ENCODE results near the gene ANKS1A.
"Not testable (repeated sequence)": the region's sequence is repeated elsewhere in the genome, so short reads cannot be mapped to it uniquely, and the experiment has no call there.

Gene ANKS1A

GRCh38 chr6:34867484-34867883 is 21.6 kb upstream of the ANKS1A start:
- Mint-ChIP-seq H3K4me3 (no peak overlapping the region), H3K27me3 (ENCODE audit: low read depth) (no peaks in the 10 kb centered on the region), H3K9me3 (no peaks in the 10 kb centered on the region), H3K27ac (no peak overlapping the region), H3K36me3 (ENCODE audit: low read depth) (peaks cover 12% of the 10 kb centered on the region), H3K4me1 (ENCODE audit: low read depth) (peaks cover 3% of the 10 kb centered on the region)
- DNase-seq (ENCODE audit: low spot score) = no peak

- Mint-ChIP-seq H3K27me3 (ENCODE audit: low read depth) (no peaks in the 10 kb centered on the region), H3K27ac (no peak overlapping the region), H3K36me3 (ENCODE audit: low read depth) (peaks cover 15% of the 10 kb centered on the region), H3K9me3 (no peaks in the 10 kb centered on the region), H3K4me3 (no peak overlapping the region), H3K4me1 (ENCODE audit: low read depth) (no peaks in the 10 kb centered on the region)
- DNase-seq (ENCODE audit: low spot score) = no peak
Observed at GRCh38 chr6:34871853-34872252, 17.2 kb upstream of the ANKS1A start.

GRCh38 chr6:34872332-34872731 is 16.7 kb upstream of the ANKS1A start:
- H3K27me3 Mint-ChIP-seq (ENCODE audit: low read depth) = no peaks in the 10 kb centered on the region
- no peak overlapping the region for H3K27ac Mint-ChIP-seq
- no peak for DNase-seq (ENCODE audit: low spot score)
- H3K4me1 Mint-ChIP-seq (ENCODE audit: low read depth) = no peaks in the 10 kb centered on the region
- H3K4me3 Mint-ChIP-seq = no peak overlapping the region
- no peaks in the 10 kb centered on the region for H3K9me3 Mint-ChIP-seq
- H3K36me3 Mint-ChIP-seq (ENCODE audit: low read depth) = peaks cover 16% of the 10 kb centered on the region

GRCh38 chr6:34875292-34876213 is 13.5 kb upstream of the ANKS1A start:
- Mint-ChIP-seq H3K9me3 (no peaks in the 10 kb centered on the region), H3K27ac (no peak overlapping the region), H3K27me3 (ENCODE audit: low read depth) (no peaks in the 10 kb centered on the region), H3K4me3 (no peak overlapping the region), H3K36me3 (ENCODE audit: low read depth) (peaks cover 28% of the 10 kb centered on the region), H3K4me1 (ENCODE audit: low read depth) (peaks cover 1% of the 10 kb centered on the region)
- no peak for DNase-seq (ENCODE audit: low spot score)

GRCh38 chr6:34876472-34876871 is 12.6 kb upstream of the ANKS1A start:
- Mint-ChIP-seq H3K27ac (no peak overlapping the region), H3K4me3 (no peak overlapping the region), H3K9me3 (no peaks in the 10 kb centered on the region), H3K4me1 (ENCODE audit: low read depth) (peaks cover 1% of the 10 kb centered on the region), H3K27me3 (ENCODE audit: low read depth) (no peaks in the 10 kb centered on the region), H3K36me3 (ENCODE audit: low read depth) (peaks cover 27% of the 10 kb centered on the region)
- no peak for DNase-seq (ENCODE audit: low spot score)

GRCh38 chr6:34877259-34877658 is 11.8 kb upstream of the ANKS1A start:
- Mint-ChIP-seq H3K27ac (no peak overlapping the region), H3K9me3 (no peaks in the 10 kb centered on the region), H3K4me1 (ENCODE audit: low read depth) (peaks cover 1% of the 10 kb centered on the region), H3K27me3 (ENCODE audit: low read depth) (no peaks in the 10 kb centered on the region), H3K36me3 (ENCODE audit: low read depth) (peaks cover 23% of the 10 kb centered on the region), H3K4me3 (no peak overlapping the region)
- DNase-seq (ENCODE audit: low spot score) = no peak

GRCh38 chr6:34877869-34878485 is 11.1 kb upstream of the ANKS1A start:
- no peak overlapping the region for H3K4me3 Mint-ChIP-seq
- H3K9me3 Mint-ChIP-seq = no peaks in the 10 kb centered on the region
- H3K27ac Mint-ChIP-seq = no peak overlapping the region
- peaks cover 23% of the 10 kb centered on the region for H3K36me3 Mint-ChIP-seq (ENCODE audit: low read depth)
- H3K27me3 Mint-ChIP-seq (ENCODE audit: low read depth) = no peaks in the 10 kb centered on the region
- peaks cover 1% of the 10 kb centered on the region for H3K4me1 Mint-ChIP-seq (ENCODE audit: low read depth)
- no peak for DNase-seq (ENCODE audit: low spot score)

- Mint-ChIP-seq H3K36me3 (ENCODE audit: low read depth) (peaks cover 29% of the 10 kb centered on the region), H3K4me1 (ENCODE audit: low read depth) (peaks cover 14% of the 10 kb centered on the region)
- not testable (repeated sequence) for H3K4me3 Mint-ChIP-seq; H3K27me3 Mint-ChIP-seq (ENCODE audit: low read depth); H3K9me3 Mint-ChIP-seq; DNase-seq (ENCODE audit: low spot score); H3K27ac Mint-ChIP-seq
Observed at GRCh38 chr6:34884073-34884472, 5.0 kb upstream of the ANKS1A start.

GRCh38 chr6:34884996-34885395 is 4.1 kb upstream of the ANKS1A start:
- H3K9me3 Mint-ChIP-seq = no peaks in the 10 kb centered on the region
- H3K36me3 Mint-ChIP-seq (ENCODE audit: low read depth) = peaks cover 23% of the 10 kb centered on the region
- DNase-seq (ENCODE audit: low spot score) = no peak
- H3K4me3 Mint-ChIP-seq = peak overlapping the region; percentile 17
- H3K4me1 Mint-ChIP-seq (ENCODE audit: low read depth) = peaks cover 17% of the 10 kb centered on the region
- H3K27ac Mint-ChIP-seq = peak overlapping the region; percentile 17
- peaks cover 2% of the 10 kb centered on the region for H3K27me3 Mint-ChIP-seq (ENCODE audit: low read depth)

- not testable (repeated sequence) for DNase-seq (ENCODE audit: low spot score); H3K27me3 Mint-ChIP-seq (ENCODE audit: low read depth); H3K9me3 Mint-ChIP-seq
- H3K27ac Mint-ChIP-seq = peak overlapping the region; percentile 26
- peak overlapping the region; percentile 17 for H3K4me3 Mint-ChIP-seq
- peaks cover 21% of the 10 kb centered on the region for H3K36me3 Mint-ChIP-seq (ENCODE audit: low read depth)
- H3K4me1 Mint-ChIP-seq (ENCODE audit: low read depth) = peaks cover 21% of the 10 kb centered on the region
Observed at GRCh38 chr6:34885837-34886236, 3.2 kb upstream of the ANKS1A start.

GRCh38 chr6:34887753-34888513 is 1.1 kb upstream of the ANKS1A start, which contains the start of gene TAF11:
Gene TAF11 (minus strand): TSS chr6:34888042. CDS start chr6:34887957, 85 bp downstream.
- H3K36me3 Mint-ChIP-seq (ENCODE audit: low read depth) = peaks cover 18% of the 10 kb centered on the region
- no peaks in the 10 kb centered on the region for H3K9me3 Mint-ChIP-seq
- H3K27ac Mint-ChIP-seq = peak within 1 kb of the TSS; percentile 95
- peaks cover 10% of the 10 kb centered on the region for H3K27me3 Mint-ChIP-seq (ENCODE audit: low read depth)
- peak within 1 kb of the TSS; percentile 98 for H3K4me3 Mint-ChIP-seq
- peaks cover 24% of the 10 kb centered on the region for H3K4me1 Mint-ChIP-seq (ENCODE audit: low read depth)
- peak; percentile 91 for DNase-seq (ENCODE audit: low spot score)

- peaks cover 18% of the 10 kb centered on the region for H3K36me3 Mint-ChIP-seq (ENCODE audit: low read depth)
- H3K27me3 Mint-ChIP-seq (ENCODE audit: low read depth) = peaks cover 10% of the 10 kb centered on the region
- H3K9me3 Mint-ChIP-seq = no peaks in the 10 kb centered on the region
- peak overlapping the region; percentile 98 for H3K4me3 Mint-ChIP-seq
- peaks cover 24% of the 10 kb centered on the region for H3K4me1 Mint-ChIP-seq (ENCODE audit: low read depth)
- no peak for DNase-seq (ENCODE audit: low spot score)
- peak overlapping the region; percentile 95 for H3K27ac Mint-ChIP-seq
Observed at GRCh38 chr6:34888514-34888856, 570 bp upstream of the ANKS1A start.

GRCh38 chr6:34890533-34890925 is 1.5 kb downstream of the ANKS1A start:
- Mint-ChIP-seq H3K9me3 (no peaks in the 10 kb centered on the region), H3K4me3 (peak overlapping the region; percentile 98), H3K27me3 (ENCODE audit: low read depth) (peaks cover 10% of the 10 kb centered on the region), H3K36me3 (ENCODE audit: low read depth) (peaks cover 3% of the 10 kb centered on the region), H3K27ac (no peak overlapping the region), H3K4me1 (ENCODE audit: low read depth) (peaks cover 15% of the 10 kb centered on the region)
- DNase-seq (ENCODE audit: low spot score) = no peak

GRCh38 chr6:34891296-34891695 is 2.2 kb downstream of the ANKS1A start:
- Mint-ChIP-seq H3K4me1 (ENCODE audit: low read depth) (peaks cover 15% of the 10 kb centered on the region), H3K36me3 (ENCODE audit: low read depth) (peaks cover 2% of the 10 kb centered on the region), H3K4me3 (no peak overlapping the region), H3K27ac (no peak overlapping the region), H3K27me3 (ENCODE audit: low read depth) (peaks cover 10% of the 10 kb centered on the region), H3K9me3 (no peaks in the 10 kb centered on the region)
- no peak for DNase-seq (ENCODE audit: low spot score)
